Measurements from ENCODE around the gene LYRM7. TPM values are rescaled to one million over a fixed set of nuclear protein-coding genes. Genes with fewer than 3 reads are reported as not detected.

LYRM7 gene
- total and polyA plus RNA-seq, 5 experiments from 2014 or later, result 9.3 to 17.7 (median 13.6) TPM

GRCh38 chr5:131223751-131224386 lies 53.1 kb downstream of the LYRM7 start:
- Mint-ChIP-seq H3K9me3 (no peaks in the 10 kb centered on the region), H3K27me3 (no peaks in the 10 kb centered on the region), H3K27ac (no peak overlapping the region), H3K4me1 (peaks cover 0 to 9% (median 5%) of the 10 kb centered on the region in 4 donors), H3K36me3 (no peaks in the 10 kb centered on the region), H3K4me3 (no peak overlapping the region)
- POLR2A ChIA-PET, result interaction anchor here (1.0 to 1.6 kb wide), 4 partner anchors 10 to 39 kb away, joined by 4 to 7 read pairs (median 4); partner anchors contain the start of gene CDC42SE2
- ATAC-seq (no peak), DNase-seq (no peak)

GRCh38 chr5:131224387-131225201 lies 53.9 kb downstream of the LYRM7 start:
- Mint-ChIP-seq H3K4me3 (no peak overlapping the region), H3K36me3 (no peaks in the 10 kb centered on the region), H3K27me3 (no peaks in the 10 kb centered on the region), H3K9me3 (no peaks in the 10 kb centered on the region), H3K4me1 (peaks cover 2 to 12% (median 6%) of the 10 kb centered on the region in 4 donors), H3K27ac (no peak overlapping the region)
- DNase-seq, result peak in 1 of 10 donors; percentile 6
- POLR2A ChIA-PET, result interaction anchor here (1.0 to 1.6 kb wide), 4 partner anchors 11 to 39 kb away, joined by 4 to 7 read pairs (median 4); partner anchors contain the start of gene CDC42SE2
- ATAC-seq, result peak; percentile 73 to 76

GRCh38 chr5:131225282-131225974 lies 54.7 kb downstream of the LYRM7 start:
- ATAC-seq, result no peak
- H3K4me3 Mint-ChIP-seq, result no peak overlapping the region
- H3K9me3 Mint-ChIP-seq, result no peaks in the 10 kb centered on the region
- POLR2A ChIA-PET, result interaction anchor here (0.6 to 1.6 kb wide), 2 partner anchors 22 to 26 kb away, joined by 3 to 4 read pairs; no protein-coding TSS in a partner anchor
- no peak overlapping the region for H3K27ac Mint-ChIP-seq
- DNase-seq, result no peak
- H3K36me3 Mint-ChIP-seq, result no peaks in the 10 kb centered on the region
- H3K4me1 Mint-ChIP-seq, result peaks cover 2 to 19% (median 13%) of the 10 kb centered on the region in 4 donors
- no peaks in the 10 kb centered on the region for H3K27me3 Mint-ChIP-seq

- peaks cover 4 to 25% (median 20%) of the 10 kb centered on the region in 4 donors for H3K4me1 Mint-ChIP-seq
Observed at GRCh38 chr5:131226899-131227298, 56.2 kb downstream of the LYRM7 start.

GRCh38 chr5:131228646-131229045 lies 57.9 kb downstream of the LYRM7 start:
- DNase-seq (no peak), ATAC-seq (no peak)
- Mint-ChIP-seq H3K27ac (peak overlapping the region in 1 of 10 donors; percentile 63), H3K4me3 (no peak overlapping the region), H3K9me3 (no peaks in the 10 kb centered on the region), H3K27me3 (no peaks in the 10 kb centered on the region), H3K4me1 (peaks cover 4 to 25% (median 18%) of the 10 kb centered on the region in 4 donors), H3K36me3 (no peaks in the 10 kb centered on the region)
- POLR2A ChIA-PET, result interaction anchor here (1.8 kb wide), 1 partner anchor 14 kb away, joined by 6 read pairs; no protein-coding TSS in a partner anchor

More at GRCh38 chr5:131226899-131227298, 56.2 kb downstream of the LYRM7 start:
- no peak overlapping the region for H3K27ac Mint-ChIP-seq
- no peak overlapping the region for H3K4me3 Mint-ChIP-seq
- ATAC-seq, result no peak
- H3K27me3 Mint-ChIP-seq, result no peaks in the 10 kb centered on the region
- POLR2A ChIA-PET, result no interaction called here
- no peak for DNase-seq
- H3K36me3 Mint-ChIP-seq, result no peaks in the 10 kb centered on the region
- H3K9me3 Mint-ChIP-seq, result no peaks in the 10 kb centered on the region

GRCh38 chr5:131229623-131230022 lies 58.9 kb downstream of the LYRM7 start:
- Mint-ChIP-seq H3K27me3 (no peaks in the 10 kb centered on the region), H3K4me1 (peaks cover 6 to 25% (median 18%) of the 10 kb centered on the region in 4 donors), H3K4me3 (no peak overlapping the region), H3K27ac (peak overlapping the region in 2 of 10 donors; percentile 31 to 76), H3K9me3 (no peaks in the 10 kb centered on the region), H3K36me3 (no peaks in the 10 kb centered on the region)
- ATAC-seq (no peak), DNase-seq (no peak)
- POLR2A ChIA-PET, result interaction anchor here (1.8 kb wide), 1 partner anchor 15 kb away, joined by 6 read pairs; no protein-coding TSS in a partner anchor

GRCh38 chr5:131230406-131230805 lies 59.7 kb downstream of the LYRM7 start:
- Mint-ChIP-seq H3K27me3 (no peaks in the 10 kb centered on the region), H3K36me3 (no peaks in the 10 kb centered on the region), H3K27ac (peak overlapping the region in 6 of 10 donors; percentile 3 to 76 (median 50)), H3K4me3 (no peak overlapping the region), H3K4me1 (peaks cover 6 to 25% (median 18%) of the 10 kb centered on the region in 4 donors), H3K9me3 (no peaks in the 10 kb centered on the region)
- ATAC-seq (peak in 1 of 2 donors; percentile 25), DNase-seq (no peak)
- POLR2A ChIA-PET, result no interaction called here

- POLR2A ChIA-PET, result interaction anchor here (1.1 to 1.4 kb wide), 2 partner anchors 25 to 27 kb away, joined by 3 to 4 read pairs; no protein-coding TSS in a partner anchor
- no peak overlapping the region for H3K4me3 Mint-ChIP-seq
Observed at GRCh38 chr5:131239686-131240085, 68.9 kb downstream of the LYRM7 start.

GRCh38 chr5:131242728-131243255 lies 72.0 kb downstream of the LYRM7 start:
- Mint-ChIP-seq H3K27me3 (no peaks in the 10 kb centered on the region), H3K9me3 (peaks cover 0 to 13% (median 0%) of the 10 kb centered on the region in 9 donors), H3K36me3 (peaks cover 0 to 8% (median 0%) of the 10 kb centered on the region in 3 donors), H3K27ac (no peak overlapping the region), H3K4me1 (peaks cover 0 to 6% (median 3%) of the 10 kb centered on the region in 4 donors), H3K4me3 (no peak overlapping the region)
- ATAC-seq, result no peak
- POLR2A ChIA-PET, result interaction anchor here (0.9 kb wide), 1 partner anchor 19 kb away, joined by 3 read pairs; no protein-coding TSS in a partner anchor
- no peak for DNase-seq

More at GRCh38 chr5:131239686-131240085, 68.9 kb downstream of the LYRM7 start:
- no peaks in the 10 kb centered on the region for H3K27me3 Mint-ChIP-seq
- H3K4me1 Mint-ChIP-seq, result peaks cover 0 to 6% (median 0%) of the 10 kb centered on the region in 4 donors
- DNase-seq (no peak), ATAC-seq (no peak)
- no peak overlapping the region for H3K27ac Mint-ChIP-seq
- H3K36me3 Mint-ChIP-seq, result no peaks in the 10 kb centered on the region
- H3K9me3 Mint-ChIP-seq, result no peaks in the 10 kb centered on the region

- DNase-seq (no peak), ATAC-seq (no peak)
- Mint-ChIP-seq H3K9me3 (peaks cover 0 to 13% (median 0%) of the 10 kb centered on the region in 9 donors), H3K4me3 (no peak overlapping the region), H3K4me1 (peaks cover 9 to 21% (median 17%) of the 10 kb centered on the region in 4 donors), H3K27me3 (no peaks in the 10 kb centered on the region), H3K27ac (no peak overlapping the region), H3K36me3 (peaks cover 0 to 8% (median 0%) of the 10 kb centered on the region in 3 donors)
- POLR2A ChIA-PET, result interaction anchor here (1.1 kb wide), 1 partner anchor 23 kb away, joined by 4 read pairs; no protein-coding TSS in a partner anchor
Observed at GRCh38 chr5:131245312-131245711, 74.6 kb downstream of the LYRM7 start.

- Mint-ChIP-seq H3K4me3 (no peak overlapping the region), H3K27ac (peak overlapping the region in 1 of 10 donors; percentile 31), H3K4me1 (peaks cover 13 to 26% (median 23%) of the 10 kb centered on the region in 4 donors), H3K27me3 (no peaks in the 10 kb centered on the region), H3K36me3 (peaks cover 0 to 8% (median 0%) of the 10 kb centered on the region in 3 donors), H3K9me3 (peaks cover 0 to 13% (median 0%) of the 10 kb centered on the region in 9 donors)
- POLR2A ChIA-PET, result interaction anchor here (0.6 to 1.3 kb wide), 3 partner anchors 9 to 48 kb away, joined by 3 read pairs; no protein-coding TSS in a partner anchor
- no peak for DNase-seq
- no peak for ATAC-seq
Observed at GRCh38 chr5:131245948-131246347, 75.2 kb downstream of the LYRM7 start.
